ENCODE data around the gene PPP2R5E. TPM values are rescaled to one million over a fixed set of nuclear protein-coding genes. Genes with fewer than 3 reads are reported as not detected.

Gene PPP2R5E
- total RNA-seq, 2 experiments from 2014 or later = 12.5 to 47.8 TPM

GRCh38 chr14:63547798-63548335, 4.7 kb upstream of the PPP2R5E start:
- Histone ChIP-seq H3K36me3 (ENCODE audit: insufficient read depth, low read length) (no peaks in the 10 kb centered on the region), H3K79me2 (ENCODE audit: insufficient read depth, low read depth, low read length) (peaks cover 10% of the 10 kb centered on the region; the same call in 1 of the 2 replicates), H4K20me1 (ENCODE audit: insufficient read depth, low read length) (no peaks in the 10 kb centered on the region), H3K4me1 (ENCODE audit: insufficient read depth, low read length, poor library complexity, severe bottlenecking) (peaks cover 13% of the 10 kb centered on the region), H3K27ac (ENCODE audit: low read depth, low read length, poor library complexity, severe bottlenecking) (no peak overlapping the region), H3K4me2 (ENCODE audit: low read length) (no peak overlapping the region), H2AFZ (ENCODE audit: low read length) (no peak overlapping the region), H3K9me3 (ENCODE audit: low read length) (no peaks in the 10 kb centered on the region), H3K9me2 (ENCODE audit: insufficient read depth, low read length) (no peaks in the 10 kb centered on the region), H3K4me3 (ENCODE audit: low read depth, low read length, poor library complexity, severe bottlenecking) (no peak overlapping the region)
- CTCF ChIA-PET (ENCODE audit: unreplicated experiment) = no interaction called here
- DNase-seq (ENCODE audit: low spot score) = no peak
- POLR2A ChIA-PET = interaction anchor here (0.6 to 1.4 kb wide), 2 partner anchors 10 to 429 kb away, joined by 3 to 4 read pairs; no protein-coding TSS in a partner anchor
- no TSS peak for BruUV-seq (replicated peaks)
- intact Hi-C loops (cut with micrococcal nuclease; ENCODE audit: unreplicated experiment) = no loop called here
- TF ChIP-seq CTCF (conservative IDR thresholded peaks at IDR 0.05; ENCODE audit: low read length) (no peak), EZH2phosphoT487 (IDR thresholded peaks at IDR 0.05; ENCODE audit: borderline replicate concordance, low read depth, low read length) (no peak)

- Histone ChIP-seq H3K4me3 (ENCODE audit: low read depth, low read length, poor library complexity, severe bottlenecking) (no peak overlapping the region), H4K20me1 (ENCODE audit: insufficient read depth, low read length) (peaks cover 14% of the 10 kb centered on the region; the same call in 1 of the 2 replicates), H2AFZ (ENCODE audit: low read length) (peak overlapping the region; percentile 79; the same call in 1 of the 2 replicates), H3K9me2 (ENCODE audit: insufficient read depth, low read length) (no peaks in the 10 kb centered on the region), H3K27ac (ENCODE audit: low read depth, low read length, poor library complexity, severe bottlenecking) (no peak overlapping the region), H3K79me2 (ENCODE audit: insufficient read depth, low read depth, low read length) (peaks cover 32% of the 10 kb centered on the region), H3K9me3 (ENCODE audit: low read length) (no peaks in the 10 kb centered on the region), H3K4me1 (ENCODE audit: insufficient read depth, low read length, poor library complexity, severe bottlenecking) (peaks cover 25% of the 10 kb centered on the region), H3K4me2 (ENCODE audit: low read length) (no peak overlapping the region), H3K36me3 (ENCODE audit: insufficient read depth, low read length) (peaks cover 10% of the 10 kb centered on the region)
- intact Hi-C loops (cut with micrococcal nuclease; ENCODE audit: unreplicated experiment) = no loop called here
- ChIA-PET POLR2A (interaction anchor here (0.6 kb wide), 1 partner anchor 24 kb away, joined by 5 read pairs; no protein-coding TSS in a partner anchor), CTCF (ENCODE audit: unreplicated experiment) (no interaction called here)
- no peak for DNase-seq (ENCODE audit: low spot score)
- no peak for TF ChIP-seq EZH2phosphoT487 (IDR thresholded peaks at IDR 0.05; ENCODE audit: borderline replicate concordance, low read depth, low read length)
- no peak for TF ChIP-seq CTCF (conservative IDR thresholded peaks at IDR 0.05; ENCODE audit: low read length)
- BruUV-seq (replicated peaks) = no TSS peak
Observed at GRCh38 chr14:63545431-63545830, 2.3 kb upstream of the PPP2R5E start.

Measured in OCI-LY7 (cell line).